Activated CD4-positive, alpha-beta T cell treated with anti-CD3 and anti-CD28 coated beads, Interleukin-2, amount 50 U/mL, for 24 hours (primary cell): ENCODE results near the gene GAK.
A peak's percentile ranks its signal among the peaks of the same experiment; 100 is the strongest.

Source experiments
- DNase-seq, 2 donors: peaks; one replicate each; pipeline ENCODE4 v3.0.0-alpha.2; 2020; ENCODE audit warnings: low read depth in 1 of 2, low spot score in 1 of 2

The GAK gene

GRCh38 chr4:891747-892146 is 40.4 kb downstream of the GAK start:
- no peak for DNase-seq

- DNase-seq = no peak
These were observed 42.0 kb downstream of the GAK start for GRCh38 chr4:890036-890695.

- DNase-seq = no peak
These were observed 42.6 kb downstream of the GAK start for GRCh38 chr4:889516-889915.

- no peak for DNase-seq
These were observed 44.1 kb downstream of the GAK start for GRCh38 chr4:888029-888428.

DNA sequence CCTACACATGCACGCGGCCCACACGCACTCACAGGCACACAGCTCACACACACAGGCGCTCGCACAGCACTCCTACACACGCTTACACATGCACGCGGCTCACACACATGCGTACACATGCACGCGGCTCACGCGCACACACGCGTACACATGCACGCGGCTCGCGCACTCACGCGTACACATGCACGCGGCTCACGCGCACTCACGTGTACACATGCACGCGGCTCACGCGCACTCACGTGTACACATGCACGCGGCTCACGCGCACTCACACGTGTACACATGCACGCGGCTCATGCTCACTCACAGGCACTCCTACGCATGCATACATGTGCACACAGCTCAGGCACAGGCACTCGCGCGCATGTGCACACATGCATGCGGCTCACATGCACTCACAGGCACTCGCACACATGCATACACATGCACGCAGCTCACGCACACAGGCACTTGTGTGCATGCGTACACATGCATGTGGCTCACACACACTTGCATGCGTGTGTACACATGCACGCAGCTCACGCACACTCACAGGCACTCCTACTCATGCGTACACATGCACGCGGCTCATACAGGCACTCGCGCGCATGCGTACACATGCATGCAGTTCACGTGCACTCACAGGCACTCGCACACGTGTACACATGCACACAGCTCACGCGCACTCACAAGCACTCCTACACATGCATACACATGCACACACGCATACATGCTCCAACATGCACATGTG is 44.9 kb downstream of the GAK start:
- DNase-seq = no peak

DNA sequence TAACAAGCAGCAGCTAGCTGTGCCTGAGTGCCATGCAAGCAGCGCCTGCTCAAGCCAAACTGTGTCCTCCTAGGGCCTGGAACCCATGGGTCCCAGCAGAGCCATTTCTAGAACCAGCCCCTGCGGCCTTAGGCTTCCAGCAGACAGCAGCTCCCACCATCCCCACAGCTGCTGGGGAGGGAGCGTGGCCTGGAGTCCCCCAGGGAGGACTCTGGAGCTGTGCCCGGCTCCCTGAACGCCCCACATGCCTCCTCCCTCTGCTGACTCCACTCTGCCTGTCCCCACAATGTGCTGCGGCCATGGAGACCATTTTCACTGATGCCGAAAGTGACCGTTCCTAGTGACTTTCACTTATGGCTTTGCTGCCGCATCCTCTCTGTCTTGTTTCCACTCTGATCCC is 45.9 kb downstream of the GAK start:
- DNase-seq = no peak

DNA sequence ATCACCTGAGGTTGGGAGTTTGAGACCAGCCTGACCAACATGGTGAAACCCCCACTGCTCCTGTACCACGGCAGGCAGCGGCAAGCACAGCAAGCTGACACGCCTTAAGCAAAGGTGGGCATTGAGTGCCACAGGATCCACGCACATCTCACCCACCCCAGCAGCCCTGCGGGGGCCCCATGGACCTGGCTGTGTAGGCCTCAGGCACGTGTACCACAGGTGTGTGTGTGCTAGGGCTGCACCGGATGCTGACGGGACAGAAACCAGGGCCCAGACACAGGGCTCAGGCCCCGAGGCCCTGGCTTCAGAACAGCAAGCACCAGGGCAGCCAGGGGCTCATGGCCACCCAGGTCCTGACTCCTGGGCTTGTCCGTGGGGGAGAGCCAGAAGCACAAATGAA is 46.8 kb downstream of the GAK start:
- DNase-seq = no peak

DNA sequence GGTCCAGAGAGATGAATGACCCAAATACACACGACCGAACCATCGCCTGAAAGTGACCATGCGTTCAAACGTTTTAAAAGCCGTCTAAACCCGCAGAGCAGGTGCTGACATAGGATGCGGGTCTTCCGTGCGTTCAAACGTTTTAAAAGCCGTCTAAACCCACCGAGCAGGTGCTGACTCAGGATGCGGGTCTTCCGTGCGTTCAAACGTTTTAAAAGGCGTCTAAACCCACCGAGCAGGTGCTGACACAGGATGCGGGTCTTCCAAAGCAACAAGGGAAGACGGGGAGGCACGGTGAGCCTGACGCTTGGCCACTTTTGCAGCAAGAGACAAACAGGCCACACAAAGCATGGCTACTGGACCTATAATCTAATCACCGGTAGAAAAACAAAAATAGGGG is 47.2 kb downstream of the GAK start:
- DNase-seq = no peak

GRCh38 chr4:884259-884658 is 47.9 kb downstream of the GAK start:
- no peak for DNase-seq

DNA sequence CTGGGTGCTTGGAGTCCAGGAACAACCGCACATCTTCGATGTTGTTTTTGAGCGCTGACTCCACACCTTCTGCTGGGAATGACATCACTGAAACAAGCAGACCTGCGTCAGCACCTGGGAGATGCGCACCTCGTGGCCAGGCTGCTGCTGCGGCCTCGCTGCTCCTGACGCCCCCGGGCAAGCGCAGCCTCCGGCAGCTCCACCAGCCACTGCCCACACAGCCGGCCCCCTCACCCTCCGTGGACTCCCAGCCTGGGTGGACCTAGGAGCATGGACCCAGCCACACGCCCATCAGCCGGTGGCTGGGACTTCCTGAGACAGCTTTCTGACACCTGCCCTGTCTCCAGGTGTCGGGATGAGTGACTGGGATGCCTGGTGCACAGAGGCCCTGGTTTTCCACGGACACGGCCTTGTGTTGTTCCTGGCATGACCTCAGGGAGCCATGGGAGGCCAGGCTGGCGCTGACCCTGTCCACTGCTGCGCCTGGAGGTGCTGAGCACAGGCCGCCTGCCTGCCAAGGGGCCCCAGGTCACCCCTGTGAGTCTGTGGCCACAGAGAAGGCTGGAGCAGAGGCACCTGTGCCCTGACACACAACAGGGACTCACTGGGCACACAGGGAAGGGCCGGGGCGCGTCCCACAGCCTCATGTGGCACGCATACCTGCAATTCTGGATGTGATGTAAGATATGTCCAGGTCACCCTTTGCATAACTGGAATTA is 48.6 kb downstream of the GAK start:
- DNase-seq = no peak

DNA sequence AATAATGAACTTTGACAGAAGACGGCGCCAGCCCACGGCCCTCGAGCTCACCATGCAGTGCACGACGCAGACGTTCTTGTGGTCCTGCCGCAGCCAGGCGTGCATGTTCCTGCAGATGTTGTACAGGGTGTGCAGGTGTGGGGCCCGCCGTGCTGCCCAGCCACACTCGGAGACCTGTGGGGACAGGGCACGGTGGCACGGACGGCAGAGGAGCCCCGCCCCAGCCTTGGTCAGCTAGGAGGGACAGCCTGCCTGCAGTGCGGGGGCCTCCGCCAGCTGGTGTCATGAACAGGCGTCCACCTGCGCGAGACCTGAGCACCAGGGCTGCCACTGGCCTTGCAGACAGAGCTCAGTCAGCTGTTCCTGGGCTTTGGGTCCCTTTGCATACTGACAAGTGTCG is 49.5 kb downstream of the GAK start:
- DNase-seq = no peak

DNA sequence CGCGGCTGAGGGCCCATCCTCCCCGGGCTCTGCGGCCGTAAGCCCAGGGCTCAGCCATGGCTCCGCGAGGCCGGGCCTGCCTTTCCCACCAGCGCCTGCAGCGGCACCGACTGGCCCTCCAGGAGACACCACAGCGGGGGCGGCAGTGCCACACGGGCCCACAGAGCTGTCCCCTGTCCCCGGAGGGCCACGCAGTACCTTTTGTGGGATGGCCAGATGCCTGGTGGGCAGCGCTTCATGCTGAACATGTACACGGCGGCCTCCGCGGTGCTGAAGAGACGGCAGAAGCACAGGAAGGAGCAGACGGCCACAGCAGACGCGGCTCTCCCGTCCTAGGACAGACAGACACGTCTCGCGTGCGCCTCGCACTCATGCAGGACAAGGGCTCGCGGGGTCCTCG is 50.4 kb downstream of the GAK start:
- no peak for DNase-seq

DNA sequence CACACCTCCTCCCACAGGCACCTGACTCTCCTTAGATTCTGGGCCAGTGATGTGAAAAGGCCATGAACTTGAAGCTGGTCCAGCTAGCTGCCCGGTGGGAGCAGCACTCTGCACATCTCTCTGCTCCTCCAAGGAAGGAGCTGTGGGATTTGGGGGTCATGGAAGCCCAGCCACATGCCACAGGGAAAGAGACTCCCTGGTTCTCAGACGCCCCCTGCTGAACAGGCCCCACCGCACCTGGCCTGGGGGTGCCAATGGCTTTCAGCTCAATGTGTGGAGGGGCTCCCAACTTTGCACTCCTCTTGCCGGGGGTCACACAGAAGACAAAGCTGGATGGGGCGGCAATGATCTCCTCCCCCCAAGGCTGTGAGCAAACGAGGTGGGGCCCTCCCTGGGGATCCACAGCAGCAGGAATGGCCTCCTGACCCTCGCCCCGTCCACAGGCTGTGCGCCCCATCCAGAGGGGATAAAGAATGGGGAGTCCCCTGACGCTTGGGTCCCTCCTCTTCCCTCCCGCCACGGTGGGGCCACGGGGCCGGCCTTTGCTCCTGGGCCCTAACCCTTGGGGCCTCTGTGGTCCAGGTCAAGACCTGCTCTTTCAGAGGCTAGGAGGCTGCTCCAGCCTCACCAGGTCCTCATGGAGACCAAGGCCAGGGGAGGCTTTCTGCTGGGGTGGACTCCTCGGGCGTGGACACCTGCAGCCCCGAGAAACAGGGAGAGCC is 51.3 kb downstream of the GAK start:
- no peak for DNase-seq

GRCh38 chr4:879729-880077 is 52.4 kb downstream of the GAK start:
- DNase-seq = peak; percentile 35 to 65

DNA sequence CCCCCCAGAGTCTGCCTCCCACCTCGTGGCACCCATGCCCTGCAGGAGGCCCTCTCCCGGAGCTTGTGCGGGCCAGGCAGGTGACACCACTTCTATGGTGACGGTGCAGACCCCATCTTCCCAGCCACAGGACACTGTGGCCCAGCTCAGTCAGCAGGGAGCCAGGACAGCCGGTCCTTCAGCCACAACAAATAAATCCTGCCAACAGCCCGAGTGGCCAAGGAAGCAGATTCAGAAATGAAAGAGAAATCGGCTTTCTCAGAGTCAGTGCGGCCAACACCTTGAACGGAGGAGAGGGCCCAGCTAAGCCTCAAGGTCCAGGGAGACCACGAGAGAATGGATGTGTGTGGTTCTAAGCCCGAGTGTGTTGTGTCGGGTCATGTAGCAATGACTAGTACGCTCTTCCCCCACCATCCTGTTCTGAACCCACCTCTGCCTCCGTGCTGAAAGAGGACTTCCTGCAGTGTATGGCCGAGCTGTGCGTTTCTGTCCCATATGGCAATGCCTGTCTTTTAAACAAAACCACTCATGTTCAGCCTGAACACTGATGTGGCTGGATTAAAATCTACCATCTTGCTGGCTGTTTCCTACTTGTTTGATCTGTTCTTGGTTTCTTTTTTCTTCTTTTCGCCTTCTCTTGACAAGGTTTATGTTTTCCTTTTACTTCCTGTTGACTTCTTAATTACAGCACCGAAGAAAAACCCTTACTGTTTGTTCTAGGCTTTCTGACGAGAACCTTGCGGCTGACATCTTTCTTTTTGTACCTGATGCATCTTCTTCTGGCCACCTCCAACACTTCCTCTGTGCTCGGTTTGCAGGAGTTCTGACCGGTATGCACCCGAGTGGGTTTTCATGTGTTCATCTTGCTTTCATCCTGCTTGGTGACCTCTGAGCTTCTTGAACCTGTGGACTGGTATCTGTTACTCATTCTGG is 53.1 kb downstream of the GAK start:
- DNase-seq = peak; percentile 12 to 13

- no peak for DNase-seq
These were observed 54.6 kb downstream of the GAK start for GRCh38 chr4:877502-877901.

GRCh38 chr4:876780-877179 is 55.3 kb downstream of the GAK start:
- DNase-seq = no peak

- no peak for DNase-seq
These were observed 56.2 kb downstream of the GAK start for GRCh38 chr4:875818-876423.

DNA sequence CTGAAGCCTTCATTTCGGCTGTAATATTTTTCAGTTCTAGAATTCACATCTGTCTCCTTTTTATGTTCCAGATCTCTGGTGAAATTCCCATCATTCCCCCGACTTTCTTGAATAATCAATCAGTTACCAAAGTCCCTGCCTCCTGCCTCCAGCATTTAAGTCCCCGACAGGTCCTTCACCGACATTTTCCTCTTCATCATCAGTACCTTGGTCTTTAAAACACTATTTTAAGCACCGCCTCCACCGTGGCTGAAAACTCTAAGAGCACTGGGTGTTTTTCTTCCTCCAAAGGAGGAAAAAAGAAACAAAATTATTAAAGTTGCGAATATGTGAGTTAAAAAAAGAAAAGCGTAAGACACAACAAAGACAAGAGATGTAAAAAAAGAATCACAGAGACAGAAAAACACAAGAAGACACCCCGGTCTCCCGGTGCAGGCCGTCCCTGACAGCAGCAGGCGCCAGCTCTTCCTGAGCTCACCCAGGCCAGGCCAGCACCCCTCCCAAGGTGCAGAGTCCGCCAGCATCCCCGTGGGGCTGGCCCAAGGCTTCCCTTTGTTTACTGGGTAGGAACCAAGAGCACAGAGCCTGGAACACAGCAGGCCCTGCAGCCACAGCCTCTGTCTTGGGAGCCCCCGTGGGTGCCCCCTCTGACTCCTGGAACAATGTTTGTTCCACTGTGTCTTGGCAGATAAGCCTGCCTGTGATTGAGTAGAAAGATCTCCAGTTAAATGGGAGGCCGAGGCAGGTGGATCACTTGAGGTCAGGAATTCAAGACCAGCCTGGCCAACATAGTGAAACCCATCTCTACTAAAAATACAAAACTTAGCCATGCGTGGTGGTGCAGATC is 56.9 kb downstream of the GAK start:
- no peak for DNase-seq
